Activated naive CD4-positive, alpha-beta T cell treated with anti-CD3 and anti-CD28 coated beads, Interleukin-2, amount 10 ng/mL, durations not matched to agents 7 days and 5 days (primary cell): ENCODE measurements around the gene CCDC88C.

Experiments used
- CTCF ChIA-PET: fragments of 350-600 bp; sonication (Branson Sonifier 250); formaldehyde crosslinking; loops from one replicate; lab custom pipeline; 2021; ENCODE audit warnings: antibody characterized with exemption; lab: Charles Lee
- DNase-seq: peaks from one replicate; pipeline ENCODE4 v3.0.0-alpha.2; 2020
- H3K27ac Mint-ChIP-seq: one replicate; pipeline ENCODE4 v1.8.0; 2021; ENCODE audit warnings: mild to moderate bottlenecking, moderate library complexity, mixed read lengths
- H3K27me3 Mint-ChIP-seq: one replicate; pipeline ENCODE4 v1.8.0; 2021; ENCODE audit warnings: mild to moderate bottlenecking, mixed read lengths
- H3K36me3 Mint-ChIP-seq: one replicate; pipeline ENCODE4 v1.8.0; 2021; ENCODE audit warnings: mixed read lengths
- H3K4me1 Mint-ChIP-seq: one replicate; pipeline ENCODE4 v1.8.0; 2021; ENCODE audit warnings: mixed read lengths
- H3K4me3 Mint-ChIP-seq: one replicate; pipeline ENCODE4 v1.8.0; 2021; ENCODE audit warnings: mild to moderate bottlenecking, moderate library complexity, mixed read lengths
- H3K9me3 Mint-ChIP-seq: one replicate; pipeline ENCODE4 v1.8.0; 2021; ENCODE audit warnings: mixed read lengths

CCDC88C gene

DNA sequence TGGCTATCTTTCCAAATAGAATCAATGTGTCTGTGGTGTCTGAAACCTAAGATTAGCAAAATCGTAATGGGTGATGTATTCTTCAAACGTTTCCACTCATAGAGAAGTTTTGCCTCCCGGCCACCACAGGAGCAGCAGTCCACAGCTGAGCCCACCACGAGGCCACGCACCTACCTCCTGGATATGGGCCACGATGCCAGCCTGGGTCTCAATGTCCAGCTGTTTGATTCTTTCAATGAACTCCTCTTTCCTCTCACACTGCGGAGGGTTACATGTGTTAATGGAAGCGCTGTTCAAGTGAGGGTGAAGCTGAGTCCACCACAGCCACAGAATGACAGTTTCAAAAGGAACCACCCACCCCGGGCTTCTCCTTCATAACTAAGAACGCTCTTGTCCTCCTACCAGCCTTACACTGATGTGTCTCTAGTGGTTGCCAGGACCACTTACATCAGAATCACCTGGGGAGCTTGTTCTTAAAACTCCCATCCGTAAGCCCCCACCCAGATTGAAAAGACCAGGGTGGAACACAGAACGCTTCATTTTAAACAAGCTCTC lies 75.3 kb downstream of the CCDC88C start:
- DNase-seq: no peak
- no peak overlapping the region for H3K4me3 Mint-ChIP-seq
- no peaks in the 10 kb centered on the region for H3K27me3 Mint-ChIP-seq
- CTCF ChIA-PET: interaction anchor here (1.1 to 4.1 kb wide), 2 partner anchors 18 to 54 kb away, joined by 3 to 17 read pairs; no protein-coding TSS in a partner anchor
- H3K36me3 Mint-ChIP-seq: peaks cover 61% of the 10 kb centered on the region
- peak overlapping the region; percentile 28 for H3K27ac Mint-ChIP-seq
- H3K4me1 Mint-ChIP-seq: peaks cover 21% of the 10 kb centered on the region
- no peaks in the 10 kb centered on the region for H3K9me3 Mint-ChIP-seq

DNA sequence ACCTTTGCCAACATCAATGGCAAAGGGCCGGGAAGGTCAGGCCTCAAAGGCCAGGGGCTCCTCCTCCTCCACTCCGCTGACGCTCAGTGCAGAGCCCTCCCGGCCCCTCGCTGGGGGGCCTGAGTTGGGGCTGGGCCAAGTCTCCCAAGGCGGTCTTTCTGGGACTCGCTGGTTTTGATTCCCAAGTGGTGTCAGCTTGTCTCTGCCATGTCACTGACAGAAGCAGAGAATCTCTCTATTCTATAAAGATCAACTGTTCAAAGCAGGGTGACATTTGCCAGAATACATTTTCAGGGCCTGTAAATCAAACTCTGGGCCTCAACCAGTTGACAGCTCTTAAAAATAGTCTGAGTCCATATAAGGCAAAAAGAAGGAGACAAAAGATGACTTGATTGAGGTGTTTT lies 75.9 kb downstream of the CCDC88C start:
- H3K36me3 Mint-ChIP-seq: peaks cover 55% of the 10 kb centered on the region
- no peak overlapping the region for H3K4me3 Mint-ChIP-seq
- H3K9me3 Mint-ChIP-seq: no peaks in the 10 kb centered on the region
- peaks cover 15% of the 10 kb centered on the region for H3K4me1 Mint-ChIP-seq
- H3K27me3 Mint-ChIP-seq: no peaks in the 10 kb centered on the region
- CTCF ChIA-PET: interaction anchor here (1.1 to 4.1 kb wide), 2 partner anchors 17 to 54 kb away, joined by 3 to 17 read pairs; no protein-coding TSS in a partner anchor
- H3K27ac Mint-ChIP-seq: no peak overlapping the region
- DNase-seq: no peak

DNA sequence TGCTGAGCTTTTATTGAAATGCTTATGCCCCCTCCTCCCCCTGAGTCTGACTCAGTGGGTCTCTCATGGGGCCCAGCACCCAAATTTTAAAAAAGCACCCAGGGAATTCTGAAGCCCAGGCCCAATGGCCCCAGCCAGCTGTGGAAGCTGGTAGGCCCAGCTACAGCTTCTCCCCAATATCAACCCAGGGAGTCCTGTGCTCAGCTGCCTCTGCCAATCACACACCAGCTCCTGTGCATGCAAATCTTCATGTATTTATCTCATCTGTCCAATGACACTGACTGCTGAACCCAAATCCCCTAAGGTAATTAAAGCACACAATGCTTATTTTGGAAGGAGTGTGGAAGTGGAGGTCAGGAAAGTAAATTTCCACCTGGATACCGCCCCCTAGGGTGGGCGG lies 76.3 kb downstream of the CCDC88C start:
- Mint-ChIP-seq H3K36me3 (peaks cover 54% of the 10 kb centered on the region), H3K9me3 (no peaks in the 10 kb centered on the region), H3K4me1 (peaks cover 11% of the 10 kb centered on the region), H3K27ac (no peak overlapping the region), H3K27me3 (no peaks in the 10 kb centered on the region), H3K4me3 (no peak overlapping the region)
- CTCF ChIA-PET: interaction anchor here (1.1 to 4.1 kb wide), 2 partner anchors 17 to 53 kb away, joined by 3 to 17 read pairs; no protein-coding TSS in a partner anchor
- no peak for DNase-seq

DNA sequence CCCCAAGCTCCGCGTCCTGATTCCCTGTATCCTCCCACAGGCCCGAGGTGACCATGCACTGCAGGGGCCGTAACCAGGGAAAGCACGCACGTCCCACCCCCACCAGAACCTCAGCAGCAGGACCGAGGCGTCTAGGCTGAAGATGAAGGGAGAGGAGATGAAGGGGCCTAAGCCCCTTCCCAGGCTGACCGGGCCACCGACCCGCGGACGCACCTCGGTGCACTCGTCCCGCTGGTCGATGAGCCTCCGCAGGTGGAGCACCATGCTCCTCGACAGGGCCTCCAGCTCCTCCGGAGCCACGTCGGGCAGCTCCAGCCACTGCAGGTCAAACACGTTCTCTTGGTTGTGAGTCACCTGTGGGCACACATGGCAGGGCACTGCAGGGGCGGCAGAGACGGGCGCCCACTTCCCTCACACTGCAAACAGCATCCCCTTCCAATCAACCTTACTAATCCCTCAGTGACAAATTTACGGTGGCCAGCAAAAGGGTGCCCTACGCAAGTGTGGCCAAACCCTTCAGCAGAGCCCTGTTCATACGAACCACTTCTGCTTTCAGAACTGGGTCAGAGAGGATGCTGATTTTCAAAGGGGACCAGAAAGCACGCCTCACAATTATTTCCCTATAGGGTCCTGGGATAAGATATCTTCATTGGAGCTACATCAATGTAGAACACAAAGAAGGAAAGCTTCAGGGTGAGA lies 77.8 kb downstream of the CCDC88C start:
- DNase-seq: no peak
- peaks cover 7% of the 10 kb centered on the region for H3K4me1 Mint-ChIP-seq
- CTCF ChIA-PET: interaction anchor here (1.4 kb wide), 1 partner anchor 13 kb away, joined by 3 read pairs; no protein-coding TSS in a partner anchor
- H3K36me3 Mint-ChIP-seq: peaks cover 59% of the 10 kb centered on the region
- no peaks in the 10 kb centered on the region for H3K27me3 Mint-ChIP-seq
- no peaks in the 10 kb centered on the region for H3K9me3 Mint-ChIP-seq
- no peak overlapping the region for H3K4me3 Mint-ChIP-seq
- H3K27ac Mint-ChIP-seq: no peak overlapping the region

DNA sequence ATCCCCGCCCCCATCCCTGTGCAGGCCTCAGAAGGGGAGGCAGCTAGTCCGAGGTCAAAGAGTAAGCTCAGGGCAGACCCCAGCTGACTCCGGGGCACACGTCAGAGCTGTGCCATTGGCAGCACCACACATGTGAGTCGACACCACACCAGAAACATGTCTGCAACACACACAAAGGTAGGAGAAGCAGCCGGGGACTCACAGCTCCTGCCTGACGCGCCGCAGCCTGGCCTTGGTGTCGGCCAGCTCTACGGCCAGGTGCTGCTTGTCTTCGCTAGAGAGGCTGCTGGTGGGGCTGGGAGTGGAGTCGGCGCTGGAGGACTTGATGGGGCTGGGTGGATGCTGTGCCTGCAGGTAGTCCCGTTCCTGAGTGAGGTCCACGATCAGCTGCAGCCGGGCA lies 78.5 kb downstream of the CCDC88C start:
- Mint-ChIP-seq H3K4me1 (peaks cover 8% of the 10 kb centered on the region), H3K36me3 (peaks cover 63% of the 10 kb centered on the region), H3K9me3 (no peaks in the 10 kb centered on the region), H3K27ac (peak overlapping the region; percentile 37), H3K27me3 (no peaks in the 10 kb centered on the region), H3K4me3 (no peak overlapping the region)
- DNase-seq: no peak
- CTCF ChIA-PET: interaction anchor here (1.8 to 1.9 kb wide), 2 partner anchors 11 to 15 kb away, joined by 6 read pairs; no protein-coding TSS in a partner anchor

DNA sequence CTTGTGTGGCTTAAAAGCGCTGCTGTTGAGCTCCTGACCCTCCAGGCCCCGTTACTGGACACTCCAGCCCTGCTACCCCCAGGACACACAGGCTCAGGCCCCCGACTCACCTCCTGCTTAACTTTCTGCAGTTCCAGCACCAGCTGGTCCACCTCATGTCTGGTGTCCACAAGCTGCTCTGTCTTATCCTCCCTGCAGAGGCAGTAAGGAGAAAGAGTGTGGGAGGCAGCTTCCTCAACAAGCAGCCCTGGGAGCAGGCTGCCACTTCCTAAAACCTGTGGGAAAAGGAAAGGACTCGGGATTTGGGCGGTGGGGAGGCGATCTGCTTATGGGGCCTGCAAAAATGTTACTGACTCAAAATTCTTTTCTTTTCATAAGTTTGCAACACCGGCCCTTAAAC lies 79.2 kb downstream of the CCDC88C start:
- no peak for DNase-seq
- CTCF ChIA-PET: interaction anchor here (1.8 to 1.9 kb wide), 2 partner anchors 12 to 15 kb away, joined by 6 read pairs; no protein-coding TSS in a partner anchor
- H3K9me3 Mint-ChIP-seq: no peaks in the 10 kb centered on the region
- peaks cover 65% of the 10 kb centered on the region for H3K36me3 Mint-ChIP-seq
- no peak overlapping the region for H3K4me3 Mint-ChIP-seq
- H3K4me1 Mint-ChIP-seq: peaks cover 12% of the 10 kb centered on the region
- no peaks in the 10 kb centered on the region for H3K27me3 Mint-ChIP-seq
- no peak overlapping the region for H3K27ac Mint-ChIP-seq

DNA sequence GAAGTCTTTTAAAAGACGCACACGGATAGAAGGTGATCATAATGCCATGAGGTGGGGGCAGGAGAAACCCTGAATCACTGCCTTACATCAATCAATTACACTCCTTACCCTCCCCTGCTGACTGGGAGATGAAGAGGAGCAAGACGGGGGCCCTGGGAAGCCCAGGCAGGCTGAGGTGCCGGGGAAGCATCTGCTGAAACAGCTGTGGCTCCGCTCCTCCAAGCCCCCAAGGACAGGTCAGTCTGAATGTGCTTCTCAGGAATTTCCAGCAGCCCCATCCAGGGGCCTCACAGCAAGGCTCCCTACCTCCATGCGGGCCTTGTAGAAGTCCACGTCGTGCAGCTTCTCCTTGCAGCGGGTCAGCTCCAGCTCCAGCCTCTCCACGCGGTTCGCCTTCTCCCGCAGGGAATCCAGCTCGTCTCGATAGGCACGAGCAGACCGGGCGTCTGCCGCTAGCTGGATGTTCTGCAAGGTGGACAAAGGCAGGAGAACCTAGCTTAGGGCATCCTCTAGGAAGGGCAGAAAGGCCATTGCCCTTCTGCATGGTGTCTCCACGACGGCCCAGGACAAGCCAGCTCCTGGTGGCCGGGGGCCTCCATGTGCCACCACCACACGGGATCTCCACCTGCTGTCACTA lies 79.8 kb downstream of the CCDC88C start:
- Mint-ChIP-seq H3K9me3 (no peaks in the 10 kb centered on the region), H3K36me3 (peaks cover 68% of the 10 kb centered on the region), H3K4me1 (peaks cover 18% of the 10 kb centered on the region), H3K27me3 (no peaks in the 10 kb centered on the region), H3K27ac (peak overlapping the region; percentile 33), H3K4me3 (no peak overlapping the region)
- CTCF ChIA-PET: interaction anchor here (1.2 to 1.9 kb wide), 3 partner anchors 12 to 90 kb away, joined by 3 to 6 read pairs (median 6); no protein-coding TSS in a partner anchor
- DNase-seq: no peak

DNA sequence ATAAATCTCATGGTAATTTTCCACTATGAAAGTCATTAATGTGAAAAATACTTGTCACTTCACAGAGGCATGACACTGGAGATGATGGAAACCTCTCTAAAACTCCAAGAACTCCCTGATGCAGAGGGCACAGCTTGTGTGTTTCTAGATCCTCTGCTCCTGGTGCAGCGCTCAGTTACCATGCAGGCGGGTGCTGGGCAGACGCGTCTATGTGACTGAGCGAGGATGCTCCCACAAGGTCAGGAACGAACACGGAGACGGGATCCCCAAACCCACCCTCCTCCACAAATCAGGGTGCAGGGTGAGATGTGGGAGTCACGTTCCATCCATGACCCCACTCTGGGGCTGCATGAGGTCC lies 81.5 kb downstream of the CCDC88C start:
- H3K9me3 Mint-ChIP-seq: no peaks in the 10 kb centered on the region
- H3K4me3 Mint-ChIP-seq: no peak overlapping the region
- DNase-seq: no peak
- CTCF ChIA-PET: interaction anchor here (1.1 kb wide), 1 partner anchor 80 kb away, joined by 3 read pairs; no protein-coding TSS in a partner anchor
- peaks cover 33% of the 10 kb centered on the region for H3K4me1 Mint-ChIP-seq
- H3K36me3 Mint-ChIP-seq: peaks cover 68% of the 10 kb centered on the region
- no peaks in the 10 kb centered on the region for H3K27me3 Mint-ChIP-seq
- H3K27ac Mint-ChIP-seq: no peak overlapping the region

DNA sequence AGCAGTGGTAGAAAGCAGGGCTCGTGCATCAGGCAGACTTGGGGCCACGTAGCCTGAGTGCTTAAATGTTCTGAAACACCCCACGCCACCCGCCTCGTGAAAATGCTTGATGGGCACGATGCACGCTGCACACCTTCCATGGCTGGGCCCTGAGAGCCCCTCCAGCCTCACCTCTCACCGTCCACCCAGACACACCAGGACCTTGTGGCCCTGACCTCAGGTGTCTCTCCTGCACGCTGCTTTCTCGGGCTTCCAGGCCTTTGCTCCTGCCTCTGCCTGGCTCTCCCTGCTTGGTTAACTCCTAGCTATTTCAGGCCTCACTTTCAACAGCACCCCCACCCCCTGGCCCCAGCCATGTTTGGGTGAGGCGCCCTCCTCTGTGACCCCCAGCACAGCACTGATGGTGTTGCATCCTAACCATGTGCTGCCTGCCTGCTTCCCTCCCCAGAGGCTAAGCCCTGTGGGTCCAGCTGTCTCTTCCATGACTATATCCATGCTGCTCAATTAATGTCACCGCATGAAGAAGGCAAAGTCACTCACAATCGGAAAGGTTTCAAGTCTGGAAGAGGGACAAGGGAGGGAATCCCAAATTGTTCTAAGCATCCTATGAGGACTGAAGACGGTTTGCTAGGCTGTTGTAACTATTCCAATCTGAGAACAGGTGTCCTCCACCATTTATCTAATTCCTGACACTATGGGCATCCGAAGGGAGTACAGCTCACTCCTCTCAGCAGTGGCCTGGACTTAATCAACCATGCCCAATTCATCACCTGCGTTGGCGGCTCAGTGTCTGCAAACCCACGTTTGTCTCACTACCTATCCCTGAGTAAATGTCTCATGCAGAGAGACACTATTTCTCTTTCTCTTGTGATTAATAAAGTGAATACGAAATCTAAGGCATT lies 82.2 kb downstream of the CCDC88C start:
- CTCF ChIA-PET: no interaction called here

DNA sequence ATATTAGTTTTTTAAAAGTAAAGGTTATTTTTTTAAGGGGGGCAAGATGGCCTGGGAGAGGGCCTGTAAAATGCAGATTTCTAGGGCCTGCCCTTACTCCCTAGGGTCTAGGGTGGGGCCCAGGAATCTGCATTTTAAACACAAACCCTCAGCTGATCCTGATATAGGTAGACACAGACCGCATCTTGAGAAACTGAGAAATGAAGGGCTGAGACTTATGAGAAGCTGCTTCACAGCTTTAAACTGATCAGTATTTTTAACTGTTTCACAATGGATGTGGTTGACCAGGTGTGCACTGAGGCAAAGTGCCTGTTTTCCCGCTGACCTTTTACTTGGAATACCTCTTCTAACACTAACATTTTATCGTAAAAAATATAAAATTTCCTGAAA lies 84.0 kb downstream of the CCDC88C start:
- H3K36me3 Mint-ChIP-seq: peaks cover 57% of the 10 kb centered on the region
- H3K4me3 Mint-ChIP-seq: no peak overlapping the region

More for the DNA sequence above, 82.2 kb downstream of the CCDC88C start:
- H3K27ac Mint-ChIP-seq: no peak overlapping the region
- H3K4me3 Mint-ChIP-seq: no peak overlapping the region
- peaks cover 69% of the 10 kb centered on the region for H3K36me3 Mint-ChIP-seq
- H3K9me3 Mint-ChIP-seq: no peaks in the 10 kb centered on the region
- no peaks in the 10 kb centered on the region for H3K27me3 Mint-ChIP-seq
- DNase-seq: no peak
- H3K4me1 Mint-ChIP-seq: peaks cover 40% of the 10 kb centered on the region

DNA sequence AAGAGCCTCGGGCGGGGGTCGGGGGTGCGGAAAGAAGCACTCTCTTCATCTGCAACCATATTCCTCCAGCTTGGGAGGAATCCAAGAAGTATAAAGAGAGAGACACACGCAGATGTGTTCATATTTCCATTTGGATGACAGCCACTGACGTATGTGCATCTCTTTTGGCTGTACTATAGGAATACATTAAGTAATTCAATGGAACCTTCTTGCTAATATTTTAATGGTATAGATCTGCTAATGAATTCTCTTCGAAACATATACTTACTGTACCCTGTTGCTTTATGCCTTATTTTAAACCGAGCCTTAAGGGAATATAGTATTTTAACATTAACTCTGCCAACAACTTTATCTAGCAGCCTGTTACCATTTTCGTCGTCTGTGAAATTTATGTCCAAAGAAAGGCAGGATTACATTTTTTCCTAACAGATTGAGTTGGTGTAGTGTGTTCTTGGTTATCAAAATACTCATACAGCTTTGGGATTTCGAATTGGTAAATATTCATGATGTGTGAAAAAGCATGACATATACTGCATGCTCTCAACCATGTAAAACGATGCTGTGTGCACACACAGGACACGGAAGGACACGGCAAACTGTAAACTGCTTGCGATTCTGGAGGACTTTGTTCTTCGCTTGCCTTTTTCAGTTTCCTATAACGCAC lies 84.5 kb downstream of the CCDC88C start:
- Mint-ChIP-seq H3K27me3 (no peaks in the 10 kb centered on the region), H3K4me1 (peaks cover 53% of the 10 kb centered on the region), H3K36me3 (peaks cover 55% of the 10 kb centered on the region), H3K27ac (peak overlapping the region; percentile 7), H3K4me3 (no peak overlapping the region), H3K9me3 (no peaks in the 10 kb centered on the region)
- no peak for DNase-seq
- CTCF ChIA-PET: interaction anchor here (2.1 kb wide), 1 partner anchor 9 kb away, joined by 10 read pairs; no protein-coding TSS in a partner anchor

More for the DNA sequence above, 84.0 kb downstream of the CCDC88C start:
- peaks cover 53% of the 10 kb centered on the region for H3K4me1 Mint-ChIP-seq
- no peak for DNase-seq
- CTCF ChIA-PET: interaction anchor here (0.6 kb wide), 1 partner anchor 10 kb away, joined by 3 read pairs; no protein-coding TSS in a partner anchor
- H3K9me3 Mint-ChIP-seq: no peaks in the 10 kb centered on the region
- H3K27ac Mint-ChIP-seq: no peak overlapping the region
- no peaks in the 10 kb centered on the region for H3K27me3 Mint-ChIP-seq

DNA sequence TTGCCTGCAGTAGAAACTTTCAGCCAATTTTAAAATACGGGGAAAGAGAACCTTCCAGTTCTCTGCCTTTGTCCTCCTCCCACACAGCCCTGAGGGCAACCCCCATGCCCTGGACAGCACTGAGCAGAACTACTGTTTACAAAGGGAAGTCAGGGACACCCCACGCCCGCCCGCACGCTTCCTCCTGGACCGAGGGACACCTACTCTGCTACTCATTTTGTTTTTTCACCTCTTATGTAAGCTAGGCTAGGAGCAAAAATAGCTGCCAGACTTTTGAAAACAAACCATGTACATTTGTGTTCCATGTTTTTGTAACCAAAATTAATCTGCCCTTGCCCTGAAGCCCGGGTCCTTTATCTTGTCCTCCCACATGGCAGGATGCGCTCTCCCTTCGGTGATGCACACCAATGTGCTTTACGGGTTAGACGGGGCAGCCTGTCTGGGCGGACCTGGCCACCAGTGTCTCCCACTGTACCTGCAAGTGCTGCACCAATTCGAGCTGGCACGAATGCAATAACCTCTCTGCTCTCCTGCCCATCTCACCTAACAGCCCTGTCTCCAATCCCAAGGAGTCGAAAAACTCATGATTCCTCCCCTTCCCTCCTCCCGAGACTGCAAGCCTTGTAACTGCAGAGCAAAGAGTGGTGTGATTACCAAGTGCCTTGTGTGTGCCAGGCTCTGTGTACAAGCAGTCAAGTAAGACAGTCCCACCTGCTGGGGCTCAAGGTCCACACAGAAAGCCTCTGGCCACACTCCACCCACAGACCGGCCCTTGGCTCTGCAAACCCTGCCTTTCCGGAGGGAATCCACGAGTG lies 85.2 kb downstream of the CCDC88C start:
- DNase-seq: no peak
- Mint-ChIP-seq H3K4me1 (peaks cover 61% of the 10 kb centered on the region), H3K4me3 (peak overlapping the region; percentile 11), H3K9me3 (no peaks in the 10 kb centered on the region), H3K36me3 (peaks cover 56% of the 10 kb centered on the region), H3K27ac (peak overlapping the region; percentile 89), H3K27me3 (no peaks in the 10 kb centered on the region)
- CTCF ChIA-PET: interaction anchor here (1.6 to 2.1 kb wide), 2 partner anchors 9 to 17 kb away, joined by 3 to 10 read pairs; no protein-coding TSS in a partner anchor
